HG03103 (cell line): ENCODE data around the gene ADGRL3.
"Not testable (repeated sequence)": the region's sequence is repeated elsewhere in the genome, so short reads cannot be mapped to it uniquely, and the experiment has no call there.

Experiments used
- ATAC-seq: cut with Tn5 transposase; IDR thresholded peaks from one replicate; pipeline ENCODE4 v1.9.1; 2021; ENCODE audit warnings: low read depth; ENCODE audit not compliant: unreplicated experiment

ADGRL3 gene

DNA sequence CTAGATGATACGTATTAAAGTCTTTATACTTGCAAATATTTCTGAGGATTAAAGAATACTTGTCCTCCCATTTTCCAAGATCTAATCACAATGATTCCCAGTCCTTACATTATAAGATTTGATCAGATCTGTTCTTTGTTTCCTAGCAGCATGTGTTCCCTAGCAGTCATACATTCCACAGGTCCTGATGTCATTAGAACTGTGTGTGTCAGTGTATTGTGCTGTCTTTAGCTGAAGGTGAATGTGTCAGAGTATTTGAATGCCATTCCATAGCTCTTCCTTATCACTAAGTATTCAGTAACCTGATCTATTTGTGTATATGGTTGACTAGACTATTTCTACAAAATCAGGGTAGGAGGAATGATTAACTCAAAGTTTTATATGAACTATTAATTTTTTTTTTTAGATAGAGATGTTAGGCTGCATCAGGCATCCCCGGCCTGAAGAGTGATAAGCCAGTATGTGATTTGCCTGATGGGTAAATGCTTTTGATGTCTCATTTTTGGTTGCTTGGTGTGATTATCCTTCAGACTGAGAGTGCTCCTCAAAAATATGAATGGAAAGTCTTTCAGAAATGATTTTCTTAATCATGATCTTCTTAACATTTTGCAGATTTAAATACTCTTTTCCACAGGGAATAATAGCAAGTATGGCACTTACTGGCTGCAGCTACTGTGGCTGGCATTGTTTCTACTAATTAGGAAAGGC lies 4.4 kb downstream of the ADGRL3 start:
- no peak for ATAC-seq

DNA sequence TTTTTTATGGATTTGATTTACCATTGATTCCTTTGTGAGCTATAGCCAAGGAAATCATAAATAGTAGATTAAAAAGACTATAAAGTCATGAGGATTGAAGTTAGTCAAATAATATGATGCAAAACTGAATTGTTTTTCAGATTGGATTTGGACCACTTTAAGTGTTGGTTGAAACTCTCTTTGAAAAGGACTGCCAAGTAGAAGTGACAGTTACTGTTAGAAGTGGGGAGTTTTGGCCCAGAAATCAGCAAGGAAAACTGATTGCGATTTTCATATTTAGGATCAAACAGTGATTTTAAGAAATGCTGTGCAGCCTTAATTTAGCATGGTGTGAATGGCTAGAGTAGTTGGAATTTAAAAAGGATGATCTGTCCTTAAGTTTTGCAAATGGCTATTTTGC lies 4.9 kb downstream of the ADGRL3 start:
- no peak for ATAC-seq

DNA sequence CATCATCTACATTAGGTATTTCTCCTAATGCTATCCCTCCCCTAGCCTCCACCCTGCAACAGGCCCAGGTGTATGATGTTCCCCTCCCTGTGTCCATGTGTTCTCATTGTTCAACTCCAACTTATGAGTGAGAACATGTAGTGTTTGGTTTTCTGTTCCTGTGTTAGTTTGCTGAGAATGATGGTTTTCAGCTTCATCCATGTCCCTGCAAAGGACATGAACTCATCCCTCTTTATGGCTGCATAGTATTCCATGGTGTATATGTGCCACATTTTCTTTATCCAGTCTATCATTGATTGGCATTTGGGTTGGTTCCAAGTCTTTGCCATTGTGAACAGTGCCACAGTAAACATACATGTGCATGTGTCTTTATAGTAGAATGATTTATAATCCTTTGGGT lies 7.0 kb downstream of the ADGRL3 start:
- not testable (repeated sequence) for ATAC-seq

DNA sequence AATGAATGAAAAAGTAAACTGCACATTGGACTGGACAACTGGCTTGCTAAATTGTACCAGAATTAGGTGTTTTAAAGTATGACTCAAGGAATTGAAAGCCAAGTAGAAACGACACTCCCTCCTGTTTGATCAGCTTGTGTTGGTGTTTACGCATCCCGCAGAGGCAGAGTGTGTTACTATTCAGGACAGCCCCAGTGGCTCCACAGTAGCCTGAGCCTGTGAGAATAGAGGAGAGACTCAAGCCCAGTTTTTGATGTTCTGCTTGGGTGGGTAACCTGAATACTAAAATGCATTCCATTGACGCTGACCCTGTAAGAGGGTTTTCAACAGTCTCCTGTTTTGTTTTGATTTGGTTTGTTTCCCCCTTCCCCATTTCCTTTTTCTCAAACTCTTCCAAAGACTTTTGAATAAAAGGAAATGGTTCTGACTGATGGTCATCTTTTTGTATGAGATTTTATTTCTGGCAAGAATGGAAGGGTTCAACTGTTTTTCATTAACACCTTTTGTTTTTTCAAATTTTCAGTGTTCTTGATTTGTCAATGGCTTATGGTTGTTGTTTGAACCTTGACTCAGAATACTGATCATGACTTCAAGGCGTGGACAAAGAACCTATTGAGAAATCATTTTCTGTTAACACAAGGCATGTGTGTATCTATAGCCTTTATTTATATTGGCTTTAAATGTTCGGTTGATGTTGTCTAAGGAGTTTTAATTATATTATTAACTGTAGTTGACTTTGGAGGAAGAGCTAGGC lies 10.2 kb downstream of the ADGRL3 start:
- no peak for ATAC-seq

DNA sequence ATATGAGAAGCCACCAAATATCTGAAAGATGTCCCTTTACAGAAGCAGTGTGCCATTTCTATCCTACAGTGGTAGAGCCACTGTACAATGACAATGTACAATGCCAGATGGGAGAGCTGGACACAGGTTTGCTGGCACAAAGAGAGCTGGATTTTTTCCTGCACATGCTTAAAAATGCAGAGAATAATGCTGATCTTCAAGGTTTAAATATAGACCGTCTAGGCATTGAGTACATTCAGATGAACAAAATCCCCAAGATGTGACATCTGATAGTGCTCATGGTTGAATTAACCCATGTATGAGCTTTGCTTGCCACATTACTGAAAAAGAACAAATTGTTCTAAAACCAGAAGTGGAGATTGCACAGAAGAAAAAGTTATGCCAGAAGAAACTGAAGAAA lies 11.7 kb downstream of the ADGRL3 start:
- ATAC-seq: no peak

DNA sequence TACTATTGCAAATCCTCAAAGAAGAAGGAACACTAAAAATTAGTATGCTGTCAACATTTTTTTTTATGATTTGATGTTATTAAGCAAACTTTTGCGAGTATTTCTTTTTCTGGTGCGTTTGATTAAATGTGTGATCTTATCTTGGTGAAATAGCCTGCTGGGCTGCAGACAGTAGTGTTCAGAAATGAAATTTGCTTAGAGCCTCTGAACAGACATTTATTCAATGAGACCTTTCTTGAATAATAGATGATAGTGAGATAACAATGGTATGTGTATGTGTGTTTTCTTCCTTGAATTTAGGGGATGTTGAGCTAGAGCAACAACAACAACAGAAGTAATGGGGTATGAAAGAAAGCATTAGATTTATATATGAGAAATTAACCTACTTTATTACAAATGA lies 12.7 kb downstream of the ADGRL3 start:
- no peak for ATAC-seq

DNA sequence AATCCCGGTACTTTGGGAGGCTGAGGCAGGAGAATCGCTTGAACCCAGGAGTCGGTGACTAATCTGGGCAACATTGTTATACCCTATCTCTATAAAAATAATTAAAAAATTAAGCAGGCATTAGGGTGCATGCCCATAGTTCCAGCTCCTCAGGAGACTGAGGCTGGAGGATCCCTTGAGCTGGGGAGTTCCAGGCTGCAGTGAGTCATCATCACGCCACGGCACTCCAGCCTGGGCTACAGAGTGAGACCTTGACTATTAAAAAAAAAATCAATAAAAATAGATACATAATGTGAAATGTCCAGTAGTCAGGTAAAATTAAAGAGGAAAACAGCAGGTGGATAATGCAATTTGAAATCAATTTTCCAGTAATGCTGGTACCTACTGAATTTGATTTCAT lies 14.6 kb downstream of the ADGRL3 start:
- ATAC-seq: no peak

DNA sequence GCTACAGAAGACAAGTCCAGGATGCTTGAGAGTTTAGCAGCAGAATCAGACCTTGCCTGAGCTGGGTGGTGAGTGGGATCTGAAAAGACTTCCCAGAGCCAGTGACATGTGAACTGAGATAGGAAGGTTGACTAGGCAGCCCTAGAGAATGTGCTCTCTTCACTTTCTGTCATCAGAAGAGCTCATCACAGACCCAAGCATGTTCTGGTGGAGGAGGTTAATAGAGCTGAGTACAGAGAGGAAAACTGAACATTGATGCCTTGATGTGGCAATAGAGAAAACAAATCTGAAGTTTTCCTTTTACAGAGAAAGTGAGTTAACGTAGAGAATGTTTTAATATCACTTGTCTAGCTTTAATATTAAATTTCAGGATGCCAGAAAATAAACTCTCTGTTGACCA lies 17.1 kb downstream of the ADGRL3 start:
- no peak for ATAC-seq

DNA sequence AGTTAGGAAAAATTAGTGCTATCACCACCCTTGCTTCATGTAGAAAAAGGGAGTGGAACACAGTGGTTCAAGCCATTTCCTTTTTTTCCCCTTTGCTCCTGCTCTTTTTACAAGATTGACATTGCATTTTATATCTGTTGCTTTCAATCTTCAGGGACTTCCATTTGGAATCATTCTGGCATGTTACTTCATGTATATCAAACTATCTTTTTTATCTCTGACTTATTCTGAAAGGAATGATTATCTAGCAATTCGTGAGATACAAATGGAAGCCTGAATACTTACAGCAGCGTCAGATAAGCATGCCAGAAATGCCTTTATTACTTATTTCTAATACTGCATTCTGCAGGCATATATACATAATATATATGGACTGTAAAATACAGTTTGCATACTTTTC lies 20.4 kb downstream of the ADGRL3 start:
- ATAC-seq: no peak

DNA sequence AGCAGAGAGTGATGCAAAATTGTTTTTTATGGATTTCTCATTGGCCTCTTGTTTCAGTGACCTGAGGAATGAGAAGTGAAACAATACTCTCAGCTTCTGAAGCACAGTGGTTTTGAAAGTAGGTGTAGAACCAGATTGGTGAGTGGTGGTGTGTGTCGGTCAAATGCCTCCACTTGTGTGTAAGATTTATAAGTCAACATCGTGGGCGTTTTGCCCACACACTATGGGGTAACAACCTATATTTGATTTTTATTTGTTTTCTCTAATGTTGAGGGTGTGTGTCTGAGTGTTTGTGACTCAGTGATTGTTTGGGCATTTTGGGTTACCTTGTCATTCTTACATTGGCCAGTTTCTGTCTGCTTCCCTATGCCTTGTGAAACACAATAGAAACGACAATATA lies 23.3 kb downstream of the ADGRL3 start:
- ATAC-seq: no peak

DNA sequence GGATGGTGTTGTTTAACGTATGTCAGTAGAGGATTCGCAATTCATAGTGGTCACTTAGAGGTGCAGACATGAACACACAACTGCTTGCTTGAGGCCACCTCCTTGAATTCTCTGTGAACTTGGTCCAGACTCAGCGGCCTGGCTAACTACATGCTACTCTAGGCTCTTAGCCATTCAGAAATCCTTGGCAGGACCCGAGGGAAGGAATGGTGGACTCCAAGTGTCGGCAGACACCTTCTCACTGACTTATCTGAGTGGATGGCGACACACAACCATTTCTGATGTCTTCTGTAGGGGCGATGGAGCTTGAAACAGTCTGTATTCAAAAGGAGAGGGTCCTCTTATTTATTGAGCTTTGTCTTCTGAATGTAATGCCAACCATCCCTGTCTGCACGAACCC lies 24.4 kb downstream of the ADGRL3 start:
- no peak for ATAC-seq

DNA sequence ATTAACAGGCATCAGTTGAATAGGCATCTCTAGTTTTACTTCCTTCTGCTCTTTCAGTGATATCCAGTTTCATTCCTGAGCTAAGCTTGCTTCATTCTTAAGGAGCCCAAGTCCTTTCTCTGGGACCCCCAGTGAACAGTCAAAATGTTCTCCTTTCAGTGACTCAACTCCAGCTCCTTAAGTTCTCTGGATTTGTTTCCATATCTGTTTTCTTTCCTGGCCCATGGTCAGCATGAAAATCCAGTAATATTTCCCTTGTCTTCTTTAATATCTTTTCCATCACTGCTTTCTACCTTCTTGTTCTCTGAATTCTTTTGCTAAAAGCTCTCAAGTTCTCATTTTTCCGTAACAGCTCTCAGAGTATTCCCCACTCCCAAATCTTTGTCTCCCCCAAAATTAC lies 25.5 kb downstream of the ADGRL3 start:
- ATAC-seq: no peak

DNA sequence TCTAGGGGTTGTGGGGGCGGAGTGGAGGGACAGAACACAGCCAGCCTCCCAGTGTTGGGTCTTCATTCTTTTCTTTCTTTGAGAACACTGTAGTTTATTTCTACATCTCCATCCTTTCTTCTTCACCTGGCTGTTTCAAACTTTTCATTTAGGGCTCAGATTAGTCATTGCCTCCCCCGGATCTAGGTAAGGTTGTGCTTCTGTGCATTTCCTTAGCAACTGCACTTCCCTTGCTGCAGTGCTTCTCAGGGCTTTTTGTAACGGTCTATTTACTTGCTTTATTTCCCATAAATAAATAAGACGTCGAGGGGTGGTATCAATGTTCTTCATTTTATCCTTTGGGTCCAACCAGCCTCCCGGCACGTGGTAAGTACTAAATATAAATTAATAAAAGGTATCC lies 31.3 kb downstream of the ADGRL3 start:
- no peak for ATAC-seq

DNA sequence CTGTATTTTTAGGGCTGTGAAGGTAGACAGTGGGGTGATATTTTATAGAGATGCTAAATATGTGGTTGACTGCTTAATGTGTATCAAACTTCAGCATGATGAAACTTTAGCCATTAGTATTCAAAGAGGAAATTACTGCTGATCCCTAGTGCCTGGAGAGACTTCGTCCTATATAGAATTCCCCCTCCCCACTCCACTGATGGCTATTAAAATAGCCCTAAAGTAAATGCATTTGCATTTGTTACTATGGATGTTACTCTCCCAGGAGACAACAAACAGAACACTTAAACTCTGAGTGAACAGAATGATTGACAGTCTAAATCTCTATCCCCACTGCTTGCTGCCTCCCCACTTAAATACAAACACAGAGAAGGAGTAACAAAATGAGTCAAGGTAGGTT lies 39.1 kb downstream of the ADGRL3 start:
- no peak for ATAC-seq

DNA sequence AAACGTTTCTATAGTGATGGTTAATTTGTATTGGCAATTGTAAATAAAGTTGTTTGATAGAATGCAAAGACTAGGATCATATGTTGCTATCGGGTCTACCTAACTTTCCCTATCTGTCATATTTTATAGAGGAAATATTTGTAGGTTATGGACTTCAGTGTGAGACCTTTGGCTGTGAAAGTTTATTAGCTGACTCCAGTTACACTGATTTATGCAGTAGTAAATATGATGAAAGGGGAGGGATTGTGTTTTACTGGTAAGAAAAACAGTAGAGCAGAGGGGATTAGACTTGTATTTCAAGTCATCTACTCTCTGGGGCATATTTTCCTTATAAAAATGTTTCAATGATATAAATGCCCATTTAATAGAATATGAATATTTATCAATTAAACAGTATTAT lies 43.8 kb downstream of the ADGRL3 start:
- ATAC-seq: no peak

DNA sequence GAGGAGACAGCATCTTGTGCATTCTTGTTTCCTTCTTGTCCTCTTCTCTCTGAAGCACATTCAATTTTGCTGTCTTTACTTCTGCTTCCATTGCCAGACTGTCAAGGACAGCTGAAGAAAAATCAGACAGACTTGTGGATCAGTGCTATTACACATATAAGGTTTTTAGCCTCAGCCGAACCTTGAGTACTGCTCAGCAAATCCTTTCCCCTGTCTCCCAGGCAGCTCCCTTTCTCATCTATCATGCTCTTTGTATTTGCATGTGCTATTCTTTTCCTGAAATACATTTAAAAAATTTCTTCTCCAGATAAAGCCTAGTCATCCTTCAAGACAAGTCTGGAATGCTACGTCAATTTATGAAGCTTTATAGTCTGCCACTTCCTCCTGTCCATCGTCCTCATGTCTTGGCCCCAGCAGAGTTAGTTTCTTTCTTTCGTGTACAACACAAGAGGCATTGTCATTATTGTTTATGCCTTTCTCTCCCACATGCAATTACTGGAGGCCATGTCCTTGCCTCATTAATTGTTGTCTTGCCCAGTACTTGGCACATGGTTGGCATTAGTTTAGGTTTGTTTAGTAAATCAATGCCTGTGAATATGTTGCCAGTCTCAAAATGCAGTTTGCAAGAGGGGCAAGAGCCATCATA lies 45.1 kb downstream of the ADGRL3 start:
- ATAC-seq: no peak

DNA sequence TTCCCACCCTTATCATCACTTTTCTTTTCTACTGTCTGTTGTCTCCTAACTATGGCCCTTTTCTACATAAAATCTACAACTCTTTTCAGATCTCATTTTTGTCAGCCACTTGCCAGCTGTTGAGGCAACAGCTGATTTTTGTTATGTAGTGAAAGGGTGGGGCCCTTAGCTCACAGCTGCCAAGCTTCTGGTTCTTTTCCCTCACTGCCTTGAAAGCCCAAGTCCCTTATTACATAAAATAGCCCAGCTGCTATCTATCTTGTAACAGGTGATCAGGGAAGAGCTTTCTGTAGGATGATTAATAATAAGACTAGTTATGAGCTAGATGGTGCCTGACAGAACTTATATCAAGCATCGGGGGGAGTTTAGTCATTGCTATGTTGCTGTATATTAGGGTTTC lies 45.9 kb downstream of the ADGRL3 start:
- no peak for ATAC-seq

DNA sequence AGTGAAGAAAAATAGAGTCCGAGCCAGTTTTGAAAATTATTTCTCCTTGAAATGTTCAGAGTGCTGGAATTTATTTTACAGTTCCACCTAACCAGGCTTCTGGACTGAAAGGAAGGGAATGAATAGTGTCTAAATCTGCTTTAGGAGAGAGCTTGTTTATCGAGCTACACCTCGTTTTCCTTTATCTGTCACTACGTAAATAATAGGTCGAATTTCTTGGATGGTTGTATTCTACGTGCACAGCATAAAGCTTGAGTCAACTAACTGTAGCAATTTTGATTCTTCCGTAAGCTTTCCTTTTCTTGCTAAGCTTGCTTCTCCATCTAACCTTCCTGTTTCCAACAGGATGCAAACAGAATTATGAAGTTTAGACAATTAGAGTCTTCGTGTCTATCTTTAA lies 48.6 kb downstream of the ADGRL3 start:
- ATAC-seq: no peak

DNA sequence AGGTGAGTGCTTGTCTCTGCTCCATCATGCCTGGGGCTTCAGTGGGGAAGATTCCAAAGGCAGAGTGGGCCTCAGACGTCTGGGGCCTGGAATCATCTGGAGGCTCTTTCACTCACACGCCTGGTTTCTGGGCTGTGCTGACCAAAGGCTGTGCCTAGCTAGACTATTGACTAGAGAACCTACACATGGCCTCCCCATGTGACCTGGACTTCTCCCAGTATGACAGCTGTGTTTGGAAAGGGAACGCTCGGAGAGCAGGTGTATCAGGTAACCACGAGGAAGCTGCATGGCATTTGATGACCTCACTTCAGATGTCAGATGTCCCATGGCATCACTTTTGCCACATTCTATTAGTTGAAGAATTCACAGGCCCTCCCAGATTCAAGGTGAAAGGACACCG lies 51.0 kb downstream of the ADGRL3 start:
- ATAC-seq: no peak

DNA sequence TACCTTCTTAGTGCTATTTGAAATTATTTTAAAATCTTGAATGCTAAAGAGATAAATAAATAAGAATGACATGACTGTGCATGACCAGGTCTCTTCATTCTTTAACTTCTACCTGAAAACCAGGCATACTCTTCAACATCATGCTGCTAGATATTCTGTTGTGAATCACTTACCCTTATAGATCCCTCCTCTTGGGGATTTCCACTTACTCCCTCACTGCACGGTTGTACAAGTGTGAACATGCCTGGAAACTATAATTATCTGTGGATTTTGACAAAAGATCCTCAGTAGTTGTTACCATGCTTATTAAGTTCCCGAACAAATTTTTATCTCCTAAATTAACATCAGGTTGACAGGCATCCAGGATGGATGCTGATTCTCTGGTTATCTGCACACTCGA lies 54.3 kb downstream of the ADGRL3 start:
- no peak for ATAC-seq

DNA sequence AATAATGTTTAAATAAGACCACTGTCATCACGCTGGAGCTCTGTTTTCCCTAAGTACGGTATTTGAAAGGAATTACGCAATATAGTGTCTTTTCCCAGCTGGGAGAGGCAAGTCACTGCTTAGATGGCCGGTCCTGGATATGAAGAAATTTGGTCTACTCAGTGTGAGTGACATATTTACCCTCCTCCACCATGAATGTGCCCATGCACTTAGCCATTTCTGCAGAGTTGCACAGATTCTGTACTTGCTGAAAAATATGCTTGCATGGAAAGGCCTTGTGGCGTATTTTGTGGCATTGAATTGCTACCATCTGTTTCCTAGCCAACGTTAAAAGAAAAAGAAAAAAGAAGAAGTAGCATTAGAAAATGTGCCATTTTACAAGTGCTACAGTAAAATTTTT lies 73.1 kb downstream of the ADGRL3 start:
- no peak for ATAC-seq

DNA sequence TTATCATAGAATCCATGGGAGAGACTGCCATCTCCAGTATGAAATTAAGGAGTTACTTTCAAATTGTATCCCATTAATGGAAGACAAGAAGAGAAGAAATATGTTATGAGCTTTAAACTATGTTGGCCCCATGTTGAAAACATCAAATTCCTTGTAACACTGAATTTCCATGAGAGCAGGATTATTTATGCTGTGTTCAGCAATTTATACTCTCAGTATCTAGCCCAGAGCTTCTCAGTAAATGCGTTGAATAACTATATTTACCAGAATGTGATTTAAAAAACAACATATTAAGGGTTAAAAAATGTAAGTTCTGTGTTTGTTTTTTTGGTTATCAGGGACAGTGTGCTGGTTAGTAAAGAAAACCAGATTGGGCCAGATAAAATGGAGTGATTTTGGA lies 74.2 kb downstream of the ADGRL3 start:
- no peak for ATAC-seq
